ENCODE measurements around the gene SLC13A4. TPM values are rescaled to one million over a fixed set of nuclear protein-coding genes. Genes with fewer than 3 reads are reported as not detected.

Gene SLC13A4
- total RNA-seq, 1 donor: 0.36 TPM

DNA sequence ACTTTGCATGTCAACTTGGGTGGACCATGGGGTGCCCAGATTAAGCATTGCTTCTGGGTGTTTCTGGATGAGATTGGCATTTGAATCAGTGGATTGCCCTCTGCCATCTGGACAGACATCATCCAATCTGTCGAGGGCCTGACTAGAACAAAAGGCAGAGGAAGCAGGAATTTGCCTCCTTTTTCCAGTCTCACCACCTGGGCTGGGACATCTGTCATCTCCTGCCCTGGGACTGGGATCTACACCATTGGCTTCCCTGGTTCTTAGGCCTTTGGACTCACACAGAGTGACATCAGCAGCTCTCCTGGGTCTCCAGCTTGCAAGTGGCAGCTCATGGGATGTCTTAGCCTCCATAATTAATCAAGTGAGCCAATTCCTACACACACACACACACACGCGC, 10.3 kb downstream of the SLC13A4 start:
- Histone ChIP-seq H3K27me3 (ENCODE audit: insufficient read depth, low read length) (no peaks in the 10 kb centered on the region), H3K36me3 (ENCODE audit: insufficient read depth, low read length) (no peaks in the 10 kb centered on the region), H3K4me2 (ENCODE audit: insufficient read depth, low read length) (no peak overlapping the region), H3K79me2 (ENCODE audit: insufficient read depth, low read length) (no peaks in the 10 kb centered on the region), H3K4me1 (ENCODE audit: insufficient read depth, low read length) (peaks cover 24% of the 10 kb centered on the region), H4K20me1 (ENCODE audit: insufficient read depth, low read length) (no peaks in the 10 kb centered on the region), H3K9me3 (ENCODE audit: low read depth, low read length) (no peaks in the 10 kb centered on the region), H2AFZ (ENCODE audit: low read length) (no peak overlapping the region), H3K4me3 (ENCODE audit: insufficient read depth, low read length) (no peak overlapping the region), H3K27ac (ENCODE audit: low read depth, low read length) (no peak overlapping the region)
- no peak for DNase-seq (ENCODE audit: insufficient read length, low spot score, missing footprints)
- TF ChIP-seq, protein P1, sequence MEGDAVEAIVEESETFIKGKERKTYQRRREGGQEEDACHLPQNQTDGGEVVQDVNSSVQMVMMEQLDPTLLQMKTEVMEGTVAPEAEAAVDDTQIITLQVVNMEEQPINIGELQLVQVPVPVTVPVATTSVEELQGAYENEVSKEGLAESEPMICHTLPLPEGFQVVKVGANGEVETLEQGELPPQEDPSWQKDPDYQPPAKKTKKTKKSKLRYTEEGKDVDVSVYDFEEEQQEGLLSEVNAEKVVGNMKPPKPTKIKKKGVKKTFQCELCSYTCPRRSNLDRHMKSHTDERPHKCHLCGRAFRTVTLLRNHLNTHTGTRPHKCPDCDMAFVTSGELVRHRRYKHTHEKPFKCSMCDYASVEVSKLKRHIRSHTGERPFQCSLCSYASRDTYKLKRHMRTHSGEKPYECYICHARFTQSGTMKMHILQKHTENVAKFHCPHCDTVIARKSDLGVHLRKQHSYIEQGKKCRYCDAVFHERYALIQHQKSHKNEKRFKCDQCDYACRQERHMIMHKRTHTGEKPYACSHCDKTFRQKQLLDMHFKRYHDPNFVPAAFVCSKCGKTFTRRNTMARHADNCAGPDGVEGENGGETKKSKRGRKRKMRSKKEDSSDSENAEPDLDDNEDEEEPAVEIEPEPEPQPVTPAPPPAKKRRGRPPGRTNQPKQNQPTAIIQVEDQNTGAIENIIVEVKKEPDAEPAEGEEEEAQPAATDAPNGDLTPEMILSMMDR (IDR thresholded peaks at IDR 0.05; ENCODE audit: extremely low read depth, low read depth, low read length): no peak

DNA sequence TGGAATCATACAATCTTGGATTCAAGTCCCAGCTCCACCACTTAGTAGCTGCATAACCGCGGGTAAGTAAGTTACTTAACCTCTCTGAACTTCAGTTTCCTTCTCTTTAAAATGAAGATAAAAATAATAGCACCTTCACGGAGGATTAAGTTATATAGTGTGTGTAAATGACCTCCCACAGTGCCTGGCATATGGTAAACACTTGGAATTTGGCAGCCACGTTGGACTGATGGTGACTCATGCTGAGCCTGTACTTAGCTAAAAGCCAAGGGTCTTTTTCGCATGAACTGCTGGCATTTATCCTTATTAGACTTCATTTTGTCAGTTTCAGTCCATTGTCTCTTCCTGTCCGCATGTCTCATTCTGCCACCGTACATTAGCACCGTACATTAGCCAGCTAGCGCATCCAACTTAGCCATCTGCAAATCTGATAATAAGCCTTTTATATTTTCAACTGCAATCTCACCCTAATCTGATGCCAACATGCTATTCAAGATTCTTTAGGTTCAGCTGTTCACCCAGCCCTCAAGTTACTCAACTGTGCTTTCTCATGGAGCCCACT, 11.2 kb downstream of the SLC13A4 start:
- no peaks in the 10 kb centered on the region for H3K79me2 ChIP-seq (ENCODE audit: insufficient read depth, low read length)
- H3K36me3 ChIP-seq (ENCODE audit: insufficient read depth, low read length): no peaks in the 10 kb centered on the region
- H3K9me3 ChIP-seq (ENCODE audit: low read depth, low read length): no peaks in the 10 kb centered on the region
- peaks cover 24% of the 10 kb centered on the region for H3K4me1 ChIP-seq (ENCODE audit: insufficient read depth, low read length)
- H3K27me3 ChIP-seq (ENCODE audit: insufficient read depth, low read length): no peaks in the 10 kb centered on the region
- no peaks in the 10 kb centered on the region for H4K20me1 ChIP-seq (ENCODE audit: insufficient read depth, low read length)
- DNase-seq (ENCODE audit: insufficient read length, low spot score, missing footprints): peak; percentile 86
- H3K27ac ChIP-seq (ENCODE audit: low read depth, low read length): peak overlapping the region; percentile 21
- TF ChIP-seq, protein P1 (IDR thresholded peaks at IDR 0.05; ENCODE audit: extremely low read depth, low read depth, low read length): no peak
- H3K4me2 ChIP-seq (ENCODE audit: insufficient read depth, low read length): peak overlapping the region; percentile 60
- no peak overlapping the region for H2AFZ ChIP-seq (ENCODE audit: low read length)
- H3K4me3 ChIP-seq (ENCODE audit: insufficient read depth, low read length): no peak overlapping the region

DNA sequence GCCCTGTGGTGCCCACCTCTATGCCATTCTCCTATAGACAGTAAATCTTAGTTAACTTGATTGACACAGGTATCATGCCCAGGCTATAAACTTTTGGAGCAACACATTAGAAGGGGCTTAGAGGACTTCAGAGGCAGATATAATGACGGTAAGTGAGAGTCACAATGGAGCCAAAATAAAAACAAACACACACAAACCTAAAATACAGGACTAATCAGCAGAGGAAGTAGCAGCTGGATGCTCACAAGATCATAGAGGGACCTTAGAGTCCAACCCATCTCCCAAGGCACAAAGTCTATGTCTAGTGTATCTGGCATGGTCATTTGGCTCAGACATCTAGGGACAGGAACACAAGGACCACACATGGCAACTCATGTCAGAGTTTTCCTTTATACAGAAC, 12.3 kb downstream of the SLC13A4 start:
- TF ChIP-seq, protein P1 (IDR thresholded peaks at IDR 0.05; ENCODE audit: extremely low read depth, low read depth, low read length): no peak
- Histone ChIP-seq H3K4me1 (ENCODE audit: insufficient read depth, low read length) (peaks cover 24% of the 10 kb centered on the region), H3K27me3 (ENCODE audit: insufficient read depth, low read length) (no peaks in the 10 kb centered on the region), H3K4me2 (ENCODE audit: insufficient read depth, low read length) (no peak overlapping the region), H3K4me3 (ENCODE audit: insufficient read depth, low read length) (no peak overlapping the region), H3K79me2 (ENCODE audit: insufficient read depth, low read length) (no peaks in the 10 kb centered on the region), H3K27ac (ENCODE audit: low read depth, low read length) (no peak overlapping the region), H3K9me3 (ENCODE audit: low read depth, low read length) (no peaks in the 10 kb centered on the region), H3K36me3 (ENCODE audit: insufficient read depth, low read length) (no peaks in the 10 kb centered on the region), H2AFZ (ENCODE audit: low read length) (no peak overlapping the region), H4K20me1 (ENCODE audit: insufficient read depth, low read length) (no peaks in the 10 kb centered on the region)
- no peak for DNase-seq (ENCODE audit: insufficient read length, low spot score, missing footprints)

DNA sequence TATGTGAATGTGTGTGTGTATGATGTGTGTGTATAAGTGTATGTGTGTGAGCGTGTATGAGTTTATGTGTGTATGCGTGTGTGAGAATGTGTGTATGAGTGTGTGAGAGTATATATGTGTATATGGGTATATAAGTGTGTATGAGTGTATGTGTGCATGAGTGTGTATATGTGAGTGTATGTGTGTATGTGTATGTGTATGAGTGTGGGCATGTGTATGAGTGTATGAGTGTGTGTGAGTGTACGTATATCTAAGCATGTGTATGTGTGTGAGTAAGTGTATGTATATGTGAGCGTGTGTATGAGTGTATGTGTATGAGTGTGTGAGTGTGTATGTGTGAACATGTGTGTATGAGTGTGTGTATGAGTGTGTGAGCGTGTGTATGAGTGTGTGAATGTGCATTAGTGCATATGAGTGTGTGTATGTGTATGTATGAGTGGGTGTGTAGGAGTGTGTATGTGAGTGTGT, 12.9 kb downstream of the SLC13A4 start:
- peak overlapping the region; percentile 37 for H3K4me2 ChIP-seq (ENCODE audit: insufficient read depth, low read length)

More for the DNA sequence above, 12.9 kb downstream of the SLC13A4 start:
- TF ChIP-seq, protein P1 (IDR thresholded peaks at IDR 0.05; ENCODE audit: extremely low read depth, low read depth, low read length): no peak
- Histone ChIP-seq H3K36me3 (ENCODE audit: insufficient read depth, low read length) (no peaks in the 10 kb centered on the region), H3K4me1 (ENCODE audit: insufficient read depth, low read length) (peaks cover 24% of the 10 kb centered on the region), H4K20me1 (ENCODE audit: insufficient read depth, low read length) (no peaks in the 10 kb centered on the region), H3K79me2 (ENCODE audit: insufficient read depth, low read length) (no peaks in the 10 kb centered on the region), H2AFZ (ENCODE audit: low read length) (no peak overlapping the region), H3K9me3 (ENCODE audit: low read depth, low read length) (no peaks in the 10 kb centered on the region), H3K27me3 (ENCODE audit: insufficient read depth, low read length) (no peaks in the 10 kb centered on the region), H3K27ac (ENCODE audit: low read depth, low read length) (peak overlapping the region; percentile 77), H3K4me3 (ENCODE audit: insufficient read depth, low read length) (peak overlapping the region; percentile 7)
- DNase-seq (ENCODE audit: insufficient read length, low spot score, missing footprints): no peak
